ENCODE measurements around the gene GABBR2.

GABBR2 gene

GRCh38 chr9:98563212-98563907, 145.4 kb downstream of the GABBR2 start:
- H3K4me3 ChIP-seq (ENCODE audit: low read depth, low read length), result no peak overlapping the region
- no peak for DNase-seq (ENCODE audit: low read depth)
- TF ChIP-seq CTCF (conservative IDR thresholded peaks at IDR 0.05; ENCODE audit: low read depth, low read length), result no peak

GRCh38 chr9:98559561-98559960, 149.2 kb downstream of the GABBR2 start:
- no peak for DNase-seq (ENCODE audit: low read depth)
- no peak for TF ChIP-seq CTCF (conservative IDR thresholded peaks at IDR 0.05; ENCODE audit: low read depth, low read length)
- no peak overlapping the region for H3K4me3 ChIP-seq (ENCODE audit: low read depth, low read length)

- no peak for DNase-seq (ENCODE audit: low read depth)
- H3K4me3 ChIP-seq (ENCODE audit: low read depth, low read length), result no peak overlapping the region
- TF ChIP-seq CTCF (conservative IDR thresholded peaks at IDR 0.05; ENCODE audit: low read depth, low read length), result no peak
Observed at GRCh38 chr9:98558575-98558974, 150.2 kb downstream of the GABBR2 start.

- DNase-seq (ENCODE audit: low read depth), result no peak
- no peak for TF ChIP-seq CTCF (conservative IDR thresholded peaks at IDR 0.05; ENCODE audit: low read depth, low read length)
Observed at GRCh38 chr9:98556511-98556910, 152.2 kb downstream of the GABBR2 start.

GRCh38 chr9:98555651-98556465, 152.9 kb downstream of the GABBR2 start:
- no peak overlapping the region for H3K4me3 ChIP-seq (ENCODE audit: low read depth, low read length)
- no peak for DNase-seq (ENCODE audit: low read depth)
- TF ChIP-seq CTCF (conservative IDR thresholded peaks at IDR 0.05; ENCODE audit: low read depth, low read length), result no peak

More at GRCh38 chr9:98556511-98556910, 152.2 kb downstream of the GABBR2 start:
- no peak overlapping the region for H3K4me3 ChIP-seq (ENCODE audit: low read depth, low read length)

- no peak for DNase-seq (ENCODE audit: low read depth)
- TF ChIP-seq CTCF (conservative IDR thresholded peaks at IDR 0.05; ENCODE audit: low read depth, low read length), result no peak
- no peak overlapping the region for H3K4me3 ChIP-seq (ENCODE audit: low read depth, low read length)
Observed at GRCh38 chr9:98554752-98555151, 154.0 kb downstream of the GABBR2 start.
